HCT116 (cell line): ENCODE measurements around the gene TEX261.

ENCODE experiments used
- CBX3 ChIP-seq: IDR thresholded peaks from 2 replicates; pipeline ENCODE4 v1.6.1; 2012; ENCODE audit warnings: low read depth
- CTCF ChIP-seq, 3 experiments: fragments of 200-600 bp in 1 of 3; sonication (generic) in 1 of 3; IDR thresholded peaks in 2 of 3; conservative IDR thresholded peaks in 1 of 3; 2 replicates each; pipeline ENCODE4 v1.5.1; 2012 to 2017; ENCODE audit warnings: low read depth in 2 of 3, low read length in 2 of 3, antibody characterized with exemption in 1 of 3, borderline replicate concordance in 1 of 3, control low read depth in 1 of 3, mild to moderate bottlenecking in 1 of 3, mixed read lengths in 1 of 3, mixed run types in 1 of 3, moderate library complexity in 1 of 3; ENCODE audit not compliant: insufficient read depth in 1 of 3
- EGR1 ChIP-seq: IDR thresholded peaks from 2 replicates; pipeline ENCODE4 v1.6.1; 2012; ENCODE audit warnings: low read depth
- EZH2 ChIP-seq: fragments of 200-600 bp; sonication (generic); IDR thresholded peaks from 2 replicates; pipeline ENCODE4 v1.6.1; 2017; ENCODE audit warnings: antibody characterized with exemption, mixed run types
- EZH2phosphoT487 ChIP-seq: fragments of 200-600 bp; IDR thresholded peaks from 2 replicates; pipeline ENCODE4 v1.6.1; 2018; ENCODE audit warnings: antibody characterized with exemption, borderline replicate concordance
- POLR2A ChIP-seq: IDR thresholded peaks from 2 replicates; pipeline ENCODE4 v1.7.0; 2011; ENCODE audit warnings: borderline replicate concordance; ENCODE audit not compliant: insufficient read depth, insufficient read length; ENCODE audit errors: extremely low read depth
- POLR2AphosphoS5 ChIP-seq: IDR thresholded peaks from 2 replicates; pipeline ENCODE4 v1.6.1; 2011; ENCODE audit warnings: mild to moderate bottlenecking, low read depth, low read length, moderate library complexity
- REST ChIP-seq: IDR thresholded peaks from 2 replicates; pipeline ENCODE4 v1.6.1; 2012; ENCODE audit warnings: low read depth
- SIN3A ChIP-seq: IDR thresholded peaks from 2 replicates; pipeline ENCODE4 v1.6.1; 2012; ENCODE audit warnings: low read depth
- SP1 ChIP-seq: IDR thresholded peaks from 2 replicates; pipeline ENCODE4 v1.6.1; 2012; ENCODE audit warnings: low read depth
- SRF ChIP-seq: IDR thresholded peaks from 2 replicates; pipeline ENCODE4 v1.6.1; 2012; ENCODE audit warnings: low read depth
- YY1 ChIP-seq: IDR thresholded peaks from 2 replicates; pipeline ENCODE4 v1.6.1; 2011; ENCODE audit warnings: low read length, low read depth, moderate library complexity, mild to moderate bottlenecking; ENCODE audit not compliant: insufficient replicate concordance; ENCODE audit errors: extremely low read depth

GRCh38 chr2:70999362-70999761, 4.7 kb upstream of the TEX261 start:
- no peak for TF ChIP-seq CTCF (IDR thresholded peaks at IDR 0.05 in 2 of 3, conservative IDR thresholded peaks at IDR 0.05 in 1 of 3; ENCODE audit: borderline replicate concordance in 1 of 3, insufficient read depth in 1 of 3, low read depth in 2 of 3, low read length in 2 of 3)
- no peak for TF ChIP-seq POLR2AphosphoS5
- no peak for TF ChIP-seq SP1
- no peak for TF ChIP-seq EZH2
- no peak for TF ChIP-seq CBX3
- TF ChIP-seq EZH2phosphoT487: no peak
- no peak for TF ChIP-seq SRF
- no peak for TF ChIP-seq REST
- TF ChIP-seq POLR2A: no peak
- TF ChIP-seq SIN3A: no peak
- no peak for TF ChIP-seq EGR1
- TF ChIP-seq YY1: no peak
